Measurements from ENCODE around the gene TPK1. TPM values are rescaled to one million over a fixed set of nuclear protein-coding genes. Genes with fewer than 3 reads are reported as not detected.

Gene TPK1
- total RNA-seq, 1 experiment from 2014 or later: 3.3 TPM

DNA sequence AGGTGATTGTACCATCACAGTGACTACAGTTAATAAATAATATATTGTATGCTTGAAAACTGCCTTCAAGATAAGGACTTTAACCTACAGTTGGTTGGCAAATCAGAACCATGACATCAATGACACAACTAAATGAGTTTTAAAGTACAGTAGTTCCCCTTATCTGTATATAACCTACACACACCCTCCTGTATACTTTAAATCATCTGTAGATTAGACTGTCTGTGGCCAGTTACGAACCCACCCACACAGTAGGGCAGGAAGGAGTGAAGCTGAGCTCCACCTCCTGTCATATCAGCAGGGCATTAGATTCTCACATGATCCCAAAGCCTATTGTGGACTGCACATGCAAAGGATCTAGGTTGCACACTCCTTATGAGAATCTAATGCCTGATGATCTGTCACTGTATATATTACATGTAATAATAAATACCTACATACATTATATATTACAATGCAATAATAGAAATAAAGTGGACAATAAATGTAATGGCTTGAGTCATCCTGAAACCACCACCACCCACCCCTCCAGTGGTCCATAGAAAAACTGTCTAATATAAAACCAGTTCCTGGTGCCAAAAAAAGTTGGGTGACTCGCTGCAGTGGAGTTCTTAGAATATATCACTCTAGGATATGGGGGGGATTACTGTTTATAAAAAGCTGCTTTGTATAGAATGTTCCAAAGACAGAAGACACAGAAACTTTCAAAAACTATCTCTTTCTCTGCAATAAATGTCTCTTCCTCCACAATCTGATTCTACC lies 5.6 kb downstream of the TPK1 start:
- no peak overlapping the region for H3K4me3 ChIP-seq (ENCODE audit: low read depth in 2 of 2, low read length in 2 of 2)
- no peaks in the 10 kb centered on the region for H3K36me3 ChIP-seq (ENCODE audit: control insufficient read depth, insufficient read depth, low read length)
- DNase-seq (ENCODE audit: low read depth, low spot score) (no peak), ATAC-seq (no peak)
- BruUV-seq (replicated peaks): no TSS peak
- CTCF ChIA-PET: no interaction called here
- no peaks in the 10 kb centered on the region for H3K27me3 ChIP-seq (ENCODE audit: control insufficient read depth, insufficient read depth, low read length)
- intact Hi-C loops (cut with micrococcal nuclease; ENCODE audit: unreplicated experiment) (no loop called here), in situ Hi-C loops (cut with HindIII; ENCODE audit: low pct_unique_long_range_greater_than_20kb, low sequenced_read_pairs) (no loop called here)
- H3K4me1 ChIP-seq (ENCODE audit: control insufficient read depth, insufficient read depth, low read length): peaks cover 5% of the 10 kb centered on the region
- H3K9me3 ChIP-seq (ENCODE audit: control insufficient read depth, insufficient read depth, low read depth, low read length): no peaks in the 10 kb centered on the region
- no peak overlapping the region for H3K27ac ChIP-seq (ENCODE audit: low read length)
- POLR2A ChIA-PET: no interaction called here
- TF ChIP-seq POLR2AphosphoS5 (IDR thresholded peaks at IDR 0.05; ENCODE audit: low read depth, low read length) (no peak), CTCF (IDR thresholded peaks at IDR 0.05) (no peak), TCF7L2 (IDR thresholded peaks at IDR 0.05; ENCODE audit: low read depth, low read length) (no peak), REST (IDR thresholded peaks at IDR 0.05; ENCODE audit: insufficient read depth in 1 of 2, low read depth in 2 of 2, low read length in 1 of 2) (no peak), SIN3A (IDR thresholded peaks at IDR 0.05; ENCODE audit: borderline replicate concordance, insufficient read depth, low read depth, low read length) (no peak)

DNA sequence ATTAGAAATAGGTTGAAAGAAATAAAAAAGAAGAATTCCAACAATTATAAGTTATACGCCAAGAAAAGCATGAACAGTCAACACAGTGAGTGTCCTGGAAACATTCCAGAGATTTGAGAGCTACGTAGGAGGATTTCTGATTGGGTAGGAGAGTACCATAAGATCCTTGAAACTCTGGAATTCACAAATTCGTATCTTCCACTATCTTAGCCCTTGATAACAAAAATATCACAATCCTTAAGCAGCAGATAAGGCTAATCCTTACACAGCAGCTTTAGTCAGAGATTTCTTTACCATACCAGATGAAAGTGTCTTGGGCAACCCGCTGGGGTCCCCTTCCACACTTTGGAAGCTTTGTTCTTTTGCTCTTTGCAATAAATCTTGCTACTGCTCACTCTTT lies 8.2 kb downstream of the TPK1 start:
- H3K4me3 ChIP-seq (ENCODE audit: low read depth in 2 of 2, low read length in 2 of 2): no peak overlapping the region
- no TSS peak for BruUV-seq (replicated peaks)
- DNase-seq (ENCODE audit: low read depth, low spot score) (no peak), ATAC-seq (no peak)
- TF ChIP-seq REST (IDR thresholded peaks at IDR 0.05; ENCODE audit: insufficient read depth in 1 of 2, low read depth in 2 of 2, low read length in 1 of 2): no peak
- no peak for TF ChIP-seq CTCF (IDR thresholded peaks at IDR 0.05)
- no peak for TF ChIP-seq POLR2AphosphoS5 (IDR thresholded peaks at IDR 0.05; ENCODE audit: low read depth, low read length)
- TF ChIP-seq SIN3A (IDR thresholded peaks at IDR 0.05; ENCODE audit: borderline replicate concordance, insufficient read depth, low read depth, low read length): no peak
- ChIA-PET POLR2A (no interaction called here), CTCF (interaction anchor here (0.7 kb wide), 1 partner anchor 426 kb away, joined by 4 read pairs; no protein-coding TSS in a partner anchor)
- intact Hi-C loops (cut with micrococcal nuclease; ENCODE audit: unreplicated experiment): no loop called here
- no peaks in the 10 kb centered on the region for H3K4me1 ChIP-seq (ENCODE audit: control insufficient read depth, insufficient read depth, low read length)
- H3K9me3 ChIP-seq (ENCODE audit: control insufficient read depth, insufficient read depth, low read depth, low read length): no peaks in the 10 kb centered on the region
- no peak overlapping the region for H3K27ac ChIP-seq (ENCODE audit: low read length)
- no peaks in the 10 kb centered on the region for H3K36me3 ChIP-seq (ENCODE audit: control insufficient read depth, insufficient read depth, low read length)
- in situ Hi-C loops (cut with HindIII; ENCODE audit: low pct_unique_long_range_greater_than_20kb, low sequenced_read_pairs): no loop called here
- H3K27me3 ChIP-seq (ENCODE audit: control insufficient read depth, insufficient read depth, low read length): no peaks in the 10 kb centered on the region

All from Panc1 (cell line).